HG02938 (cell line): ENCODE data around the gene GRIK4.

ENCODE experiments used
- ATAC-seq: cut with Tn5 transposase; IDR thresholded peaks from one replicate; pipeline ENCODE4 v1.9.1; 2021; ENCODE audit warnings: mild to moderate bottlenecking, moderate library complexity; ENCODE audit not compliant: unreplicated experiment

Gene GRIK4

GRCh38 chr11:120547316-120547715 is 35.8 kb downstream of the GRIK4 start:
- ATAC-seq, result no peak

- ATAC-seq, result no peak
Observed at GRCh38 chr11:120547811-120548681, 36.5 kb downstream of the GRIK4 start.

- no peak for ATAC-seq
Observed at GRCh38 chr11:120548682-120549209, 37.2 kb downstream of the GRIK4 start.

GRCh38 chr11:120549346-120549745 is 37.8 kb downstream of the GRIK4 start:
- ATAC-seq, result no peak

GRCh38 chr11:120550007-120550406 is 38.5 kb downstream of the GRIK4 start:
- no peak for ATAC-seq

GRCh38 chr11:120551191-120551590 is 39.6 kb downstream of the GRIK4 start:
- no peak for ATAC-seq

GRCh38 chr11:120554766-120555432 is 43.4 kb downstream of the GRIK4 start:
- no peak for ATAC-seq

GRCh38 chr11:120555433-120555773 is 43.9 kb downstream of the GRIK4 start:
- no peak for ATAC-seq

- no peak for ATAC-seq
Observed at GRCh38 chr11:120556797-120557196, 45.2 kb downstream of the GRIK4 start.

- ATAC-seq, result no peak
Observed at GRCh38 chr11:120558744-120559431, 47.3 kb downstream of the GRIK4 start.

GRCh38 chr11:120561286-120561685 is 49.7 kb downstream of the GRIK4 start:
- no peak for ATAC-seq

GRCh38 chr11:120562806-120563425 is 51.4 kb downstream of the GRIK4 start:
- no peak for ATAC-seq

GRCh38 chr11:120563703-120564572 is 52.4 kb downstream of the GRIK4 start:
- no peak for ATAC-seq

- ATAC-seq, result no peak
Observed at GRCh38 chr11:120564573-120565311, 53.2 kb downstream of the GRIK4 start.

GRCh38 chr11:120565466-120566155 is 54.1 kb downstream of the GRIK4 start:
- ATAC-seq, result no peak

- ATAC-seq, result no peak
Observed at GRCh38 chr11:120566176-120566575, 54.6 kb downstream of the GRIK4 start.

- no peak for ATAC-seq
Observed at GRCh38 chr11:120568572-120569307, 57.2 kb downstream of the GRIK4 start.

GRCh38 chr11:120569861-120570260 is 58.3 kb downstream of the GRIK4 start:
- ATAC-seq, result no peak
